HG03575 (cell line): Measurements from ENCODE around the gene CELSR2.

Experiments
- ATAC-seq: cut with Tn5 transposase; IDR thresholded peaks from one replicate; pipeline ENCODE4 v1.9.1; 2021; ENCODE audit not compliant: unreplicated experiment, insufficient number of reproducible peaks, low FRiP score; ENCODE audit errors: extremely low read depth

Gene CELSR2

GRCh38 chr1:109250454-109251276, 1.3 kb downstream of the CELSR2 start:
- no peak for ATAC-seq

- no peak for ATAC-seq
Measured at GRCh38 chr1:109251277-109252166, 2.2 kb downstream of the CELSR2 start.

GRCh38 chr1:109252167-109252892, 3.0 kb downstream of the CELSR2 start:
- ATAC-seq = no peak

DNA sequence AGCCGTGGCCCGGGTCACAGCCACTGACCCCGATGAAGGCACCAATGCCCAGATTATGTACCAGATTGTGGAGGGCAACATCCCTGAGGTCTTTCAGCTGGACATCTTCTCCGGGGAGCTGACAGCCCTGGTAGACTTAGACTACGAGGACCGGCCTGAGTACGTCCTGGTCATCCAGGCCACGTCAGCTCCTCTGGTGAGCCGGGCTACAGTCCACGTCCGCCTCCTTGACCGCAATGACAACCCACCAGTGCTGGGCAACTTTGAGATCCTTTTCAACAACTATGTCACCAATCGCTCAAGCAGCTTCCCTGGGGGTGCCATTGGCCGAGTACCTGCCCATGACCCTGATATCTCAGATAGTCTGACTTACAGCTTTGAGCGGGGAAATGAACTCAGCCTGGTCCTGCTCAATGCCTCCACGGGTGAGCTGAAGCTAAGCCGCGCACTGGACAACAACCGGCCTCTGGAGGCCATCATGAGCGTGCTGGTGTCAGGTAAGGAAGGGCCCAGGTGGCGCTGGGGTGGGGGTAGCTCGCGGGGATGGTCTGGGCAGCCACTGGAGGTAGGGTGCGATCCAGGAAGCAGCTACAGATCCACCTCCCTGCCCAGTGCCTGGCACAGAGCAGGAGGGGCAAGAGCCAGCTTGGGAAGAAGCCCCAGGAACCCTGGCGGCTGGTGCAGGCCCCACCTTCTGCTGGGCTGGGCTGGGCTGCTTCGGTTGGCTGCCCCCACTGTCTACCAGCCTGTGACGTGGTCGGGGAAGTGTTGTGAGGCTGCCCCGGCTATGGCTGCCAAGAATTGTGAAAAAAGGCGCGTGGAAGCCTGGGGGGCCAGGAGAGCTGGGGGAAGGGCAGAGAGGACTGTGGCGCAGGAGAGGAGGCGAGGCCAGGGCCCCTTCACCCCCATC, 3.8 kb downstream of the CELSR2 start:
- no peak for ATAC-seq

- no peak for ATAC-seq
Measured at GRCh38 chr1:109253803-109254620, 4.7 kb downstream of the CELSR2 start.

- no peak for ATAC-seq
Measured at GRCh38 chr1:109254621-109255096, 5.3 kb downstream of the CELSR2 start.

- no peak for ATAC-seq
Measured at GRCh38 chr1:109255097-109255651, 5.8 kb downstream of the CELSR2 start.

DNA sequence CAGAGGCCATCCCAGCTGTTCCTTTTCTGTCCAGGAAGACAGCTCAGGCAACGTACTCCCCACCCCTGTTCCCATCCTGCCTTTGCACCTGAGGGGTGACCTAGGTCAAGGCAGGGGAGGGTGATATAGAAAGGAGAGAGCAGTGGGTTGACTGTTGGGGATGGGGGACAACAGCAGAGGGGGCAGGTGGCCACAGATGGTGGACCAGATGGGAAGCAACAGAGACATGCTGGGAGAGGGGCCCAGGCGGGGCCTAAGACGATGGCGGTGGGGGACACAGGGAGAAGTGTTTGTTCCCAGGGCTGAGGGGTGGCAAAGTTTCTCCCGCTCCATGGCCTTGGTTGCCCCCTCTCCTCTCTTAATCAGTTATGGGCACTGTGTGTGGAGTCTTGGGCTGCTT, 6.3 kb downstream of the CELSR2 start:
- ATAC-seq = no peak

DNA sequence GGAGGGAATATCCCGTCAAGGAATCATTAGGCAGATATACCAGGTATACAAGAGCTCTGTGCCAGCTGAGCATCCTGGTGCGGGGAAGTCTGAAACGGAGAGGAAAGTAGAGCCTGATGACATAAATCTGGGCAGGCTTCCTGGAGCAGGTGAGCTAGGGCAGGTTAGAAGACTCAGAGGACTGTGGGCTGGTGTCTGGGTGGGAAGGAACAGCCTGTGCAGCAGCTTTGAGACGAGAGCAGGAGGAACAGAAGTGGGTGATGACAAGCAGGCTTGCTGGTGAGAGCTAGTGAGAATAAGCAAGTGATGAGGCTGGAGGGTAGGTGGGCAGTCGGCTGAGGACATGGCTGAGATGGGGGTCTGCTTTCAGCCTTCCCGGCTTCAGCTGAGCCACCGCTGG, 6.7 kb downstream of the CELSR2 start:
- no peak for ATAC-seq

DNA sequence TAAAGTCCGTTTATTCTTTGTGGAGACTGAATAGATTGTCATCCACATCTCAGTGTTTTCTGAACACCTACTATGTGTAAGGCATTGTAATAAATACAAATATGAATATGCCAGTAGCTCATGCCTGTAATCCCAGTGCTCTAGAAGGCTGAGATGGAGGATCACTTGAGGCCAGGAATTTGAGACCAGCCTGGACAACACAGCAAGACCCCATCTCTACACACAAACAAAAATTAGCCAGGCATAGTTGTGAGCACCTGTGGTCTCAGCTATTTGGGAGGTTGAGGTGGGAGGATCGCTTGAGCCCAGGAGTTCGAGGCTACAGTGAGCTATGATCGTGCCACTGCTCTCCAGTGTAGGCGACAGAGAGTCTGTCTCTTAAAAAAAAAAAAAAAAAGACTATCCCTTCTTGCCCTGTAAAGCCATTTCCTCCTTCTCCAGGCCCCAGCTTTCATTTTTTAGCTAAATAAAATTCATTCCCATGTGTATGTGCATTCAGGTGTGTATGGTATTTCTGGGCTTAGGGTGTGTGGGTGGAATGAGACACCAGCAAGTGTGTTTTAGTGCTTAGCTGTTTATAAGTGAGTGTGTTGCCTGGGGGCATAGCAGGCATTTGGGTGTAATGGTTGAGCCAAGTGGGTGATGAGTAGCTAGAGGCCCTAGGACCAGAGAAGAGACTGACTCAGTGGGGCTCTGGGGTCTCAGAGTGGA, 7.8 kb downstream of the CELSR2 start:
- no peak for ATAC-seq

- ATAC-seq = no peak
Measured at GRCh38 chr1:109257682-109258421, 8.5 kb downstream of the CELSR2 start.

GRCh38 chr1:109258481-109259466, 9.4 kb downstream of the CELSR2 start:
- ATAC-seq = no peak

GRCh38 chr1:109259674-109260557, 10.6 kb downstream of the CELSR2 start:
- no peak for ATAC-seq

GRCh38 chr1:109261006-109261405, 11.7 kb downstream of the CELSR2 start:
- no peak for ATAC-seq
